ENCODE measurements around the gene PKD1. TPM values are rescaled to one million over a fixed set of nuclear protein-coding genes. Genes with fewer than 3 reads are reported as not detected.

The PKD1 gene
- total RNA-seq, 3 donors from 2014 or later = 63.9 to 233 (median 80.8) TPM

GRCh38 chr16:2048116-2048543 is 87.6 kb downstream of the PKD1 start:
- TF ChIP-seq CTCF (IDR thresholded peaks at IDR 0.05) = no peak
- Histone ChIP-seq H3K4me3 (peak overlapping the region; percentile 80), H3K36me3 (ENCODE audit: low read depth) (no peaks in the 10 kb centered on the region), H3K9me3 (no peaks in the 10 kb centered on the region), H3K4me1 (ENCODE audit: low read depth) (peaks cover 33% of the 10 kb centered on the region)
- intact Hi-C loops (cut with DNase I, micrococcal nuclease) = no loop called here
- peak; percentile 23 for ATAC-seq
- no peak for DNase-seq

GRCh38 chr16:2047330-2048115 is 88.2 kb downstream of the PKD1 start, which contains the start of the genes NTHL1 and TSC2:
NTHL1 (minus strand) TSS chr16:2047834; CDS start chr16:2047823, 11 bp downstream.
TSC2 (plus strand) TSS chr16:2047985; CDS start chr16:2048616, 631 bp downstream.
- Histone ChIP-seq H3K4me3 (peak within 1 kb of the TSS; percentile 80), H3K36me3 (ENCODE audit: low read depth) (no peaks in the 10 kb centered on the region), H3K9me3 (no peaks in the 10 kb centered on the region), H3K4me1 (ENCODE audit: low read depth) (peaks cover 36% of the 10 kb centered on the region)
- intact Hi-C loops (cut with DNase I, micrococcal nuclease) = no loop called here
- ATAC-seq (peak; percentile 84), DNase-seq (peak; percentile 97 to 98 (median 98))
- TF ChIP-seq CTCF (IDR thresholded peaks at IDR 0.05) = peak; percentile 6

- no peak for TF ChIP-seq CTCF (IDR thresholded peaks at IDR 0.05)
- no peaks in the 10 kb centered on the region for H3K36me3 ChIP-seq (ENCODE audit: low read depth)
- intact Hi-C loops (cut with DNase I, micrococcal nuclease) = no loop called here
- no peak overlapping the region for H3K4me3 ChIP-seq
- DNase-seq = no peak
- ATAC-seq = no peak
- H3K9me3 ChIP-seq = no peaks in the 10 kb centered on the region
- H3K4me1 ChIP-seq (ENCODE audit: low read depth) = peaks cover 42% of the 10 kb centered on the region
Observed at GRCh38 chr16:2046893-2047329, 88.8 kb downstream of the PKD1 start.

GRCh38 chr16:2045965-2046892 is 89.5 kb downstream of the PKD1 start:
- Histone ChIP-seq H3K36me3 (ENCODE audit: low read depth) (no peaks in the 10 kb centered on the region), H3K9me3 (no peaks in the 10 kb centered on the region), H3K4me1 (ENCODE audit: low read depth) (peaks cover 49% of the 10 kb centered on the region), H3K4me3 (no peak overlapping the region)
- ATAC-seq (no peak), DNase-seq (peak in 1 of 3 donors; percentile 57)
- no peak for TF ChIP-seq CTCF (IDR thresholded peaks at IDR 0.05)
- intact Hi-C loops (cut with DNase I, micrococcal nuclease) = no loop called here

- TF ChIP-seq CTCF (IDR thresholded peaks at IDR 0.05) = no peak
- DNase-seq = peak in 1 of 3 donors; percentile 70
- Histone ChIP-seq H3K9me3 (no peaks in the 10 kb centered on the region), H3K4me3 (no peak overlapping the region), H3K4me1 (ENCODE audit: low read depth) (peaks cover 66% of the 10 kb centered on the region), H3K36me3 (ENCODE audit: low read depth) (no peaks in the 10 kb centered on the region)
- intact Hi-C loops (cut with DNase I, micrococcal nuclease) = no loop called here
- no peak for ATAC-seq
Observed at GRCh38 chr16:2044541-2044940, 91.2 kb downstream of the PKD1 start.

Measured in mucosa of descending colon (tissue), 3 donors.